Panc1 (cell line): ENCODE data around the gene MRPS21. TPM values are rescaled to one million over a fixed set of nuclear protein-coding genes. Genes with fewer than 3 reads are reported as not detected.

Source experiments
- ATAC-seq: fragments of 200-7000 bp; cut with Tn5 transposase; 2 replicates; pipeline ENCODE4 v1.9.1; 2020; ENCODE audit warnings: mild to moderate bottlenecking, moderate library complexity
- BruUV-seq: library from RNA; stranded (reverse); fragments of 400-500 nt; replicated peaks from 2 replicates; lab custom pipeline; 2021; lab: Mats Ljungman, UMichigan
- CTCF ChIA-PET: fragments of 300-600 bp; sonication (Branson Sonifier 250); formaldehyde crosslinking; loops from one replicate; lab custom pipeline; 2022; ENCODE audit warnings: antibody characterized with exemption; lab: Charles Lee
- POLR2A ChIA-PET: fragments of 300-600 bp; sonication (Branson Sonifier 250); formaldehyde crosslinking; loops from one replicate; lab custom pipeline; 2022; ENCODE audit warnings: antibody characterized with exemption; lab: Charles Lee
- DNase-seq: peaks from one replicate; pipeline ENCODE4 v3.0.0-alpha.2; 2010; ENCODE audit warnings: low read depth, low spot score
- H3K27ac ChIP-seq: 2 replicates; pipeline ENCODE4 v1.5.1; 2011; ENCODE audit warnings: mild to moderate bottlenecking, low read length, inconsistent platforms
- H3K27me3 ChIP-seq: fragments of 200-500 bp; sonication (Bioruptor generic); 2 replicates; pipeline ENCODE4 v1.6.0; 2014; ENCODE audit warnings: low read length, inconsistent platforms; ENCODE audit not compliant: control insufficient read depth, insufficient read depth
- H3K36me3 ChIP-seq: fragments of 200-500 bp; sonication (Bioruptor generic); 2 replicates; pipeline ENCODE4 v1.5.1; 2014; ENCODE audit warnings: inconsistent platforms, mild to moderate bottlenecking, low read length, moderate library complexity; ENCODE audit not compliant: control insufficient read depth, insufficient read depth
- H3K4me1 ChIP-seq: 2 replicates; pipeline ENCODE4 v1.5.1; 2011; ENCODE audit warnings: inconsistent platforms, mild to moderate bottlenecking, low read length, moderate library complexity; ENCODE audit not compliant: control insufficient read depth, insufficient read depth
- H3K4me3 ChIP-seq, 2 experiments: 2 replicates each; pipeline ENCODE4 v1.5.1; 2011 to 2012; ENCODE audit warnings: low read depth in 2 of 2, low read length in 2 of 2, mild to moderate bottlenecking in 2 of 2, inconsistent platforms in 1 of 2, moderate library complexity in 1 of 2
- H3K9me3 ChIP-seq: fragments of 200-500 bp; sonication (Bioruptor generic); 2 replicates; pipeline ENCODE4 v1.5.1; 2014; ENCODE audit warnings: low read depth, mild to moderate bottlenecking, inconsistent platforms, low read length, moderate library complexity; ENCODE audit not compliant: control insufficient read depth, insufficient read depth
- POLR2AphosphoS5 ChIP-seq: IDR thresholded peaks from 2 replicates; pipeline ENCODE4 v1.6.1; 2012; ENCODE audit warnings: mild to moderate bottlenecking, low read depth, low read length, moderate library complexity
- SIN3A ChIP-seq: IDR thresholded peaks from 2 replicates; pipeline ENCODE4 v1.6.1; 2012; ENCODE audit warnings: low read depth, mild to moderate bottlenecking, low read length, moderate library complexity, borderline replicate concordance; ENCODE audit not compliant: insufficient read depth
- TCF7L2 ChIP-seq: IDR thresholded peaks from 2 replicates; pipeline ENCODE4 v1.6.1; 2011; ENCODE audit warnings: mild to moderate bottlenecking, low read depth, low read length, inconsistent platforms
- in situ Hi-C: cut with HindIII; loops from 2 replicates; pipeline ENCODE4 v1.10.0; 2016; ENCODE audit warnings: low sequenced_read_pairs, low pct_unique_long_range_greater_than_20kb
- intact Hi-C: fragments of 100-400 bp; cut with micrococcal nuclease; formaldehyde crosslinking; loops from one replicate; pipeline ENCODE4 v1.10.0; 2022; ENCODE audit not compliant: unreplicated experiment
- total RNA-seq: library from RNA; stranded (reverse); gene quantifications from one replicate; pipeline ENCODE4 v1.2.1, GENCODE V29; 2021; ENCODE audit not compliant: unreplicated experiment
- TF ChIP-seq, protein P1 (sequence below), 2 experiments: IDR thresholded peaks; 2 replicates each; pipeline ENCODE4 v1.6.1; 2011 to 2012; ENCODE audit warnings: low read depth in 2 of 2, control low read depth in 1 of 2, low read length in 1 of 2, mild to moderate bottlenecking in 1 of 2, moderate library complexity in 1 of 2; ENCODE audit not compliant: insufficient read depth in 1 of 2
- TF ChIP-seq, protein P2 (sequence below): fragments of 450-650 bp; IDR thresholded peaks from 2 replicates; pipeline ENCODE4 v1.5.1; 2017; ENCODE audit warnings: mild to moderate bottlenecking

MRPS21 gene
- total RNA-seq, 1 experiment from 2014 or later = 68.2 TPM

DNA sequence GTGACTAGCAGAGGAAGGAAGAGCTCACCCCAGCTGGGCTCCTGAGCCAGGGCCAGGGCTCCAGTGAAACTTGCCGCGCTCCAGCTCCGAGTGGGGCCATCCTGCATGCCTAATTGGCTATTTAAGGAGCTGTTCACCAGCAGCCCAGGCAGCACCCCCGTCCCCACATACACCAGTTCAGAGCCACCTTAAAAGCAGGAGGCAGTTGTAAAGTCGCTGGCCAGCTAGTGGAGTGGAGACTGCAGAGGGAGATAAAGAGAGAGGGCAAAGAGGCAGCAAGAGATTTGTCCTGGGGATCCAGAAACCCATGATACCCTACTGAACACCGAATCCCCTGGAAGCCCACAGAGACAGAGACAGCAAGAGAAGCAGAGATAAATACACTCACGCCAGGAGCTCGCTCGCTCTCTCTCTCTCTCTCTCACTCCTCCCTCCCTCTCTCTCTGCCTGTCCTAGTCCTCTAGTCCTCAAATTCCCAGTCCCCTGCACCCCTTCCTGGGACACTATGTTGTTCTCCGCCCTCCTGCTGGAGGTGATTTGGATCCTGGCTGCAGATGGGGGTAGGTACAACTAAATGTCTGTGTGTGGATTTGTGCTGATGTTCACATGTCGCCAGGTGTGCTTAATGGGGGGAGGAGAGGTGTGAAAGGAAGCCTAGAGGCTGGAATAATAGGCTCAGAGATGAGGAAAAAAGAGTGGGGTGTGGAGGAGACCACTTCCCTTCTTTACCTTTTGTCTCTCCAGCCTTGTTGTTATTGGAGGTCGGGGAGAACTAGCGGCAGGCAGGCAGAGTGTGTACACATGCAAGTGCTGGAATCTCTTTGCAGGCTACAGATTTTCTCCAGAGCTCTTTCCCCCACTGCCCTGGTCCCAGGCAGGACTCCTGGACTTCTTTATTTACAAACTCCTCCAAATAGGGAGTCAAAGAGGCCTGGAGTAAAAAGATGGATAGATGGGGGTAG is 35.8 kb upstream of the MRPS21 start, which contains the start of gene CA14:
CA14 (plus strand) TSS at position 151 of the 962 bp plus-strand sequence; CDS start at position 506, 355 bp downstream.
- H3K9me3 ChIP-seq = no peaks in the 10 kb centered on the region
- no peak within 1 kb of the TSS; a peak in 1 of 4 replicates for H3K4me3 ChIP-seq
- peaks cover 17% of the 10 kb centered on the region for H3K4me1 ChIP-seq
- H3K36me3 ChIP-seq = no peaks in the 10 kb centered on the region
- intact Hi-C loops = no loop called here
- ATAC-seq (no peak), DNase-seq (no peak)
- POLR2A ChIA-PET = no interaction called here
- BruUV-seq = no TSS peak
- TF ChIP-seq TCF7L2 (no peak), SIN3A (no peak), POLR2AphosphoS5 (no peak)
- TF ChIP-seq, protein P1, sequence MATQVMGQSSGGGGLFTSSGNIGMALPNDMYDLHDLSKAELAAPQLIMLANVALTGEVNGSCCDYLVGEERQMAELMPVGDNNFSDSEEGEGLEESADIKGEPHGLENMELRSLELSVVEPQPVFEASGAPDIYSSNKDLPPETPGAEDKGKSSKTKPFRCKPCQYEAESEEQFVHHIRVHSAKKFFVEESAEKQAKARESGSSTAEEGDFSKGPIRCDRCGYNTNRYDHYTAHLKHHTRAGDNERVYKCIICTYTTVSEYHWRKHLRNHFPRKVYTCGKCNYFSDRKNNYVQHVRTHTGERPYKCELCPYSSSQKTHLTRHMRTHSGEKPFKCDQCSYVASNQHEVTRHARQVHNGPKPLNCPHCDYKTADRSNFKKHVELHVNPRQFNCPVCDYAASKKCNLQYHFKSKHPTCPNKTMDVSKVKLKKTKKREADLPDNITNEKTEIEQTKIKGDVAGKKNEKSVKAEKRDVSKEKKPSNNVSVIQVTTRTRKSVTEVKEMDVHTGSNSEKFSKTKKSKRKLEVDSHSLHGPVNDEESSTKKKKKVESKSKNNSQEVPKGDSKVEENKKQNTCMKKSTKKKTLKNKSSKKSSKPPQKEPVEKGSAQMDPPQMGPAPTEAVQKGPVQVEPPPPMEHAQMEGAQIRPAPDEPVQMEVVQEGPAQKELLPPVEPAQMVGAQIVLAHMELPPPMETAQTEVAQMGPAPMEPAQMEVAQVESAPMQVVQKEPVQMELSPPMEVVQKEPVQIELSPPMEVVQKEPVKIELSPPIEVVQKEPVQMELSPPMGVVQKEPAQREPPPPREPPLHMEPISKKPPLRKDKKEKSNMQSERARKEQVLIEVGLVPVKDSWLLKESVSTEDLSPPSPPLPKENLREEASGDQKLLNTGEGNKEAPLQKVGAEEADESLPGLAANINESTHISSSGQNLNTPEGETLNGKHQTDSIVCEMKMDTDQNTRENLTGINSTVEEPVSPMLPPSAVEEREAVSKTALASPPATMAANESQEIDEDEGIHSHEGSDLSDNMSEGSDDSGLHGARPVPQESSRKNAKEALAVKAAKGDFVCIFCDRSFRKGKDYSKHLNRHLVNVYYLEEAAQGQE (IDR thresholded peaks at IDR 0.05; ENCODE audit: insufficient read depth in 1 of 2, low read depth in 2 of 2, low read length in 1 of 2) = no peak
- TF ChIP-seq, protein P2, sequence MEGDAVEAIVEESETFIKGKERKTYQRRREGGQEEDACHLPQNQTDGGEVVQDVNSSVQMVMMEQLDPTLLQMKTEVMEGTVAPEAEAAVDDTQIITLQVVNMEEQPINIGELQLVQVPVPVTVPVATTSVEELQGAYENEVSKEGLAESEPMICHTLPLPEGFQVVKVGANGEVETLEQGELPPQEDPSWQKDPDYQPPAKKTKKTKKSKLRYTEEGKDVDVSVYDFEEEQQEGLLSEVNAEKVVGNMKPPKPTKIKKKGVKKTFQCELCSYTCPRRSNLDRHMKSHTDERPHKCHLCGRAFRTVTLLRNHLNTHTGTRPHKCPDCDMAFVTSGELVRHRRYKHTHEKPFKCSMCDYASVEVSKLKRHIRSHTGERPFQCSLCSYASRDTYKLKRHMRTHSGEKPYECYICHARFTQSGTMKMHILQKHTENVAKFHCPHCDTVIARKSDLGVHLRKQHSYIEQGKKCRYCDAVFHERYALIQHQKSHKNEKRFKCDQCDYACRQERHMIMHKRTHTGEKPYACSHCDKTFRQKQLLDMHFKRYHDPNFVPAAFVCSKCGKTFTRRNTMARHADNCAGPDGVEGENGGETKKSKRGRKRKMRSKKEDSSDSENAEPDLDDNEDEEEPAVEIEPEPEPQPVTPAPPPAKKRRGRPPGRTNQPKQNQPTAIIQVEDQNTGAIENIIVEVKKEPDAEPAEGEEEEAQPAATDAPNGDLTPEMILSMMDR = no peak
- no peaks in the 10 kb centered on the region for H3K27me3 ChIP-seq
- no peak within 1 kb of the TSS; the same call in 1 of the 2 replicates for H3K27ac ChIP-seq
- CTCF ChIA-PET = interaction anchor here (0.9 to 1.8 kb wide), 2 partner anchors 11 to 23 kb away, joined by 3 to 4 read pairs; partner anchors contain the start of gene APH1A
- in situ Hi-C loops = no loop called here

- TF ChIP-seq, protein P1 (IDR thresholded peaks at IDR 0.05; ENCODE audit: insufficient read depth in 1 of 2, low read depth in 2 of 2, low read length in 1 of 2) = no peak
- no peak for TF ChIP-seq TCF7L2
- no peak for TF ChIP-seq SIN3A
- TF ChIP-seq, protein P2 = no peak
- no peak for TF ChIP-seq POLR2AphosphoS5
- no TSS peak for BruUV-seq
- intact Hi-C loops = no loop called here
- H3K27ac ChIP-seq = no peak overlapping the region
- H3K4me1 ChIP-seq = peaks cover 17% of the 10 kb centered on the region
- ChIA-PET POLR2A (no interaction called here), CTCF (no interaction called here)
- DNase-seq = no peak
- ATAC-seq = no peak
- no peak overlapping the region for H3K4me3 ChIP-seq
- in situ Hi-C loops = no loop called here
- no peaks in the 10 kb centered on the region for H3K36me3 ChIP-seq
- H3K27me3 ChIP-seq = no peaks in the 10 kb centered on the region
- no peaks in the 10 kb centered on the region for H3K9me3 ChIP-seq
Observed at GRCh38 chr1:150259217-150259616, 34.4 kb upstream of the MRPS21 start.
